ENCODE measurements around the gene TSHZ1.
A peak's percentile ranks its signal among the peaks of the same experiment; 100 is the strongest.

TSHZ1 gene

GRCh38 chr18:75244351-75245313 lies 34.0 kb downstream of the TSHZ1 start (continued):
- no peak for TF ChIP-seq ZNF214 (tag by site-specific recombination; IDR thresholded peaks at IDR 0.05; ENCODE audit: borderline replicate concordance)
- TF ChIP-seq ZNF341 (tag by site-specific recombination; IDR thresholded peaks at IDR 0.05; ENCODE audit: low read depth): no peak
- TF ChIP-seq ZBTB10 (tag by site-specific recombination; IDR thresholded peaks at IDR 0.05): no peak

- POLR2A ChIA-PET: no interaction called here
These were observed 36.4 kb downstream of the TSHZ1 start for GRCh38 chr18:75246721-75247610.

More at GRCh38 chr18:75246721-75247610, 36.4 kb downstream of the TSHZ1 start:
- no peaks in the 10 kb centered on the region for H3K36me3 ChIP-seq (ENCODE audit: control insufficient read depth in 2 of 2, insufficient read depth in 1 of 2, low read length in 2 of 2)
- CTCF ChIA-PET: interaction anchor here (1.0 kb wide), 1 partner anchor 9 kb away, joined by 5 read pairs; no protein-coding TSS in a partner anchor
- TF ChIP-seq ZNF341 (tag by site-specific recombination; IDR thresholded peaks at IDR 0.05; ENCODE audit: low read depth) (no peak), ZNF138 (tag by site-specific recombination; IDR thresholded peaks at IDR 0.05; ENCODE audit: borderline replicate concordance) (no peak), REST (tag by site-specific recombination; IDR thresholded peaks at IDR 0.05) (no peak), PRDM10 (tag by site-specific recombination; IDR thresholded peaks at IDR 0.05) (no peak), TRIM28 (IDR thresholded peaks at IDR 0.05; ENCODE audit: borderline replicate concordance, low read length) (no peak), CTCF (tag by site-specific recombination; IDR thresholded peaks at IDR 0.05) (0 out of 2 replicates have a peak, but pooled peaks have one; percentile 7), FEZF1 (tag by site-specific recombination; IDR thresholded peaks at IDR 0.05) (no peak), ZNF510 (tag by site-specific recombination; IDR thresholded peaks at IDR 0.05; ENCODE audit: insufficient replicate concordance) (no peak), GLIS2 (tag by site-specific recombination; IDR thresholded peaks at IDR 0.05) (peak; percentile 20; the same call in 1 of the 2 replicates), ZNF645 (tag by site-specific recombination; IDR thresholded peaks at IDR 0.05) (no peak)
- H3K4me3 ChIP-seq (ENCODE audit: low read depth, low read length): no peak overlapping the region
- H3K27ac ChIP-seq (ENCODE audit: extremely low read depth, low read depth, low read length): 0 out of 2 replicates have a peak overlapping the region, but pooled peaks have one; percentile 30
- peaks cover 25% of the 10 kb centered on the region for H3K4me1 ChIP-seq (ENCODE audit: control insufficient read depth, insufficient read depth, low read length)
- no peaks in the 10 kb centered on the region for H3K9me3 ChIP-seq (ENCODE audit: control insufficient read depth, insufficient read depth, low read depth, low read length)

All from HEK293 (cell line).